ENCODE results near the gene NCEH1. TPM values are rescaled to one million over a fixed set of nuclear protein-coding genes. Genes with fewer than 3 reads are reported as not detected.
"Not testable (repeated sequence)": the region's sequence is repeated elsewhere in the genome, so short reads cannot be mapped to it uniquely, and the experiment has no call there.

Gene NCEH1
- total RNA-seq, 1 experiment from 2014 or later = 19.8 TPM

GRCh38 chr3:172707967-172708366 is 2.9 kb downstream of the NCEH1 start:
- no peak for DNase-seq (ENCODE audit: low spot score)

GRCh38 chr3:172707030-172707429 is 3.8 kb downstream of the NCEH1 start:
- DNase-seq (ENCODE audit: low spot score) = no peak

GRCh38 chr3:172705170-172705569 is 5.7 kb downstream of the NCEH1 start:
- no peak for DNase-seq (ENCODE audit: low spot score)

GRCh38 chr3:172704001-172704400 is 6.9 kb downstream of the NCEH1 start:
- DNase-seq (ENCODE audit: low spot score) = no peak

GRCh38 chr3:172702731-172703130 is 8.1 kb downstream of the NCEH1 start:
- not testable (repeated sequence) for DNase-seq (ENCODE audit: low spot score)

GRCh38 chr3:172702256-172702655 is 8.6 kb downstream of the NCEH1 start:
- no peak for DNase-seq (ENCODE audit: low spot score)

- DNase-seq (ENCODE audit: low spot score) = no peak
Observed at GRCh38 chr3:172701751-172702150, 9.1 kb downstream of the NCEH1 start.

- DNase-seq (ENCODE audit: low spot score) = no peak
Observed at GRCh38 chr3:172700936-172701455, 9.9 kb downstream of the NCEH1 start.

GRCh38 chr3:172700256-172700655 is 10.6 kb downstream of the NCEH1 start:
- DNase-seq (ENCODE audit: low spot score) = no peak

GRCh38 chr3:172699031-172699430 is 11.8 kb downstream of the NCEH1 start:
- no peak for DNase-seq (ENCODE audit: low spot score)

- DNase-seq (ENCODE audit: low spot score) = no peak
Observed at GRCh38 chr3:172698631-172699030, 12.2 kb downstream of the NCEH1 start.

- no peak for DNase-seq (ENCODE audit: low spot score)
Observed at GRCh38 chr3:172697558-172697957, 13.3 kb downstream of the NCEH1 start.

GRCh38 chr3:172696357-172696756 is 14.5 kb downstream of the NCEH1 start:
- no peak for DNase-seq (ENCODE audit: low spot score)

- DNase-seq (ENCODE audit: low spot score) = no peak
Observed at GRCh38 chr3:172694573-172695246, 16.2 kb downstream of the NCEH1 start.

GRCh38 chr3:172692751-172693338 is 18.0 kb downstream of the NCEH1 start:
- no peak for DNase-seq (ENCODE audit: low spot score)

GRCh38 chr3:172690936-172691335 is 19.9 kb downstream of the NCEH1 start:
- no peak for DNase-seq (ENCODE audit: low spot score)

- no peak for DNase-seq (ENCODE audit: low spot score)
Observed at GRCh38 chr3:172688588-172688987, 22.3 kb downstream of the NCEH1 start.

GRCh38 chr3:172687501-172687900 is 23.4 kb downstream of the NCEH1 start:
- DNase-seq (ENCODE audit: low spot score) = no peak

GRCh38 chr3:172685331-172686214 is 25.3 kb downstream of the NCEH1 start:
- DNase-seq (ENCODE audit: low spot score) = no peak

- no peak for DNase-seq (ENCODE audit: low spot score)
Observed at GRCh38 chr3:172680684-172681083, 30.2 kb downstream of the NCEH1 start.

GRCh38 chr3:172679599-172679998 is 31.3 kb downstream of the NCEH1 start:
- DNase-seq (ENCODE audit: low spot score) = no peak

GRCh38 chr3:172678068-172678467 is 32.8 kb downstream of the NCEH1 start:
- DNase-seq (ENCODE audit: low spot score) = no peak

Measured in H4 (cell line).